Heart left ventricle (tissue), 16 donors: ENCODE results near the gene PSMG1. TPM values are rescaled to one million over a fixed set of nuclear protein-coding genes. Genes with fewer than 3 reads are reported as not detected.

Experiments
- ATAC-seq, 4 donors: fragments of 200-7000 bp; cut with Tn5 transposase; one replicate each; pipeline ENCODE4 v1.9.1; 2020 to 2022; ENCODE audit warnings: moderate library complexity in 4 of 4, mild to moderate bottlenecking in 3 of 4, moderate number of reproducible peaks in 1 of 4
- DNase-seq, 5 donors: peaks; one replicate each; pipeline ENCODE4 v3.0.0-alpha.2; 2020
- H3K27ac ChIP-seq, 12 donors: fragments of 200-600 bp; sonication (generic) in 4 of 12; one replicate each; pipeline versions ENCODE4 v1.5.0 to v1.8.0; 2016 to 2022; ENCODE audit warnings: mild to moderate bottlenecking in 2 of 12
- H3K27me3 ChIP-seq, 9 donors: fragments of 200-600 bp; sonication (generic) in 2 of 9; one replicate each; pipeline versions ENCODE4 v1.5.1 to v1.8.0; 2016 to 2022; ENCODE audit warnings: mild to moderate bottlenecking in 3 of 9
- H3K36me3 ChIP-seq, 9 donors: fragments of 200-600 bp; sonication (generic) in 2 of 9; one replicate each; pipeline versions ENCODE4 v1.5.0 to v1.8.0; 2018 to 2022; ENCODE audit warnings: mild to moderate bottlenecking in 2 of 9
- H3K4me1 ChIP-seq, 12 donors: fragments of 200-600 bp; sonication (generic) in 4 of 12; one replicate each; pipeline versions ENCODE4 v1.5.0 to v1.8.0; 2016 to 2022; ENCODE audit warnings: mild to moderate bottlenecking in 3 of 12
- H3K4me3 ChIP-seq, 12 donors: fragments of 200-600 bp; sonication (generic) in 4 of 12; one replicate each; pipeline versions ENCODE4 v1.5.0 to v1.8.0; 2017 to 2022; ENCODE audit warnings: mild to moderate bottlenecking in 9 of 12, moderate library complexity in 4 of 12
- H3K9me3 ChIP-seq, 12 donors: fragments of 200-600 bp; sonication (generic) in 4 of 12; one replicate each; pipeline versions ENCODE4 v1.5.0 to v1.8.0; 2016 to 2022; ENCODE audit warnings: mild to moderate bottlenecking in 1 of 12
- POLR2A ChIP-seq, 2 donors: fragments of 450-650 bp; IDR thresholded peaks; one replicate each; pipeline ENCODE4 v1.6.1; 2017; ENCODE audit warnings: antibody characterized with exemption in 2 of 2, mild to moderate bottlenecking in 2 of 2, moderate library complexity in 2 of 2
- WGBS, 4 donors: extraction: QIAGEN DNeasy Blood & Tissue Kit in 2 of 4; methylation state at CpG; one replicate each; pipeline versions ENCODE4 v1.1.5 to v1.1.7; 2013 to 2018; 5-methylcytosine and 5-hydroxymethylcytosine counted together
- intact Hi-C, 10 donors: fragments of 100-400 bp; cut with DNase I; formaldehyde crosslinking; loops; one replicate each; pipeline versions ENCODE4 v1.11.1 to v1.14.2; 2022
- polyA plus RNA-seq, 2 donors: library from polyadenylated mRNA; stranded (reverse); fragments of 200-250 nt; gene quantifications; one replicate each; pipeline ENCODE4 v1.2.3, GENCODE V29; 2013
- total RNA-seq, 9 donors: library from RNA; depleted of rRNA in 2 of 9; stranded (reverse); fragments of >200 nt in 2 of 9; fragmentation: NEBNext Ultra II Directional in 3 of 9; extraction: Animal tissue kit (Norgen Biotek cat#: 25700) in 3 of 9; gene quantifications; one replicate each; pipeline versions ENCODE4 v1.1.0 to v1.2.4, GENCODE V29; 2016 to 2023
- TF ChIP-seq, protein P1 (sequence below), 12 donors: fragments of 200-600 bp; sonication (generic) in 4 of 12; IDR thresholded peaks; one replicate each; pipeline versions ENCODE4 v1.5.0 to v1.8.0; 2018 to 2022; ENCODE audit warnings: antibody characterized with exemption in 12 of 12, mild to moderate bottlenecking in 5 of 12
- donor health status: ischemic (EF 13 %, LVEDD 7.1; RV severe dilation, severe dysfunction).
- donor health status: healthy with polysubstance abuse.
- donor health status: DM: no; HTN: yes; CAD: no.
- donor health status: DM: no; HTN: no; CAD: no.
- donor health status: ischemic (EF 25% LVEDD 6.9; RV normal size, moderate dysfunction).
- donor health status: ischemic (EF 25% LVEDD 5.7; RV mildly dilated, moderate dysfunction).
- donor health status: healthy.
- donor health status: DM: yes; HTN: yes; CAD: no.
- donor health status: ischemic (EF 35%, LVEDD 5.7; RV mildly dilated, moderate dysfunction).
- donor health status: nonischemic (EF 11% LVEDD 7.7; RV severe dilation, severe dysfunction).
- donor health status: DM: yes; HTN: yes; CAD: no.
- donor health status: PGD.
- donor health status: ischemic (EF 29% LVEDD 5.4; RV normal size, mild dysfunction).
- donor health status: nonischemic (EF 23%, LVEDD 6.1; RV moderate dilation, normal function).

PSMG1 gene
- total and polyA plus RNA-seq, 11 donors: 12.0 to 35.2 (median 26.7) TPM

DNA sequence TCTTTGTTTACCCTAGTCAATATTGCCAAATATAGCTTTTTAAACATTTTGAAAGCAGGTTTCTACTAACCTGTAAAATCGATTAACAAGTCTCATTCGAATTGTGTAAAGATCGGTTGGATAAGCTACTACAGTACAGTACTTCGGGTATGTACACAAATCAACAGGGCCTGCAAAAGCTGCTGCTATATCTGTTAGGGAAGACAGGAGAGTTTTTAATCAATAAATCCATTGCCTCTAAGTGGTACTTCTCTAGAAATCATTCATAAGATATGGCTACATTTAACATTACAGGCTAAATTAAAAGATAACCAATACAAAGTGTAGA is 34.8 kb upstream of the PSMG1 start:
- intact Hi-C loops: no loop called here
- Histone ChIP-seq H3K4me1 (peaks cover 0 to 5% (median 0%) of the 10 kb centered on the region in 12 donors), H3K4me3 (no peak overlapping the region), H3K36me3 (peaks cover 0 to 100% (median 78%) of the 10 kb centered on the region in 9 donors), H3K27me3 (no peaks in the 10 kb centered on the region), H3K9me3 (no peaks in the 10 kb centered on the region), H3K27ac (no peak overlapping the region)
- ATAC-seq (no peak), DNase-seq (no peak)
- WGBS, 4 donors: 94 to 97% (median 96%) methylated on average over 4 of the region's 4 CpGs
- TF ChIP-seq POLR2A (IDR thresholded peaks at IDR 0.05): no peak
- TF ChIP-seq, protein P1, sequence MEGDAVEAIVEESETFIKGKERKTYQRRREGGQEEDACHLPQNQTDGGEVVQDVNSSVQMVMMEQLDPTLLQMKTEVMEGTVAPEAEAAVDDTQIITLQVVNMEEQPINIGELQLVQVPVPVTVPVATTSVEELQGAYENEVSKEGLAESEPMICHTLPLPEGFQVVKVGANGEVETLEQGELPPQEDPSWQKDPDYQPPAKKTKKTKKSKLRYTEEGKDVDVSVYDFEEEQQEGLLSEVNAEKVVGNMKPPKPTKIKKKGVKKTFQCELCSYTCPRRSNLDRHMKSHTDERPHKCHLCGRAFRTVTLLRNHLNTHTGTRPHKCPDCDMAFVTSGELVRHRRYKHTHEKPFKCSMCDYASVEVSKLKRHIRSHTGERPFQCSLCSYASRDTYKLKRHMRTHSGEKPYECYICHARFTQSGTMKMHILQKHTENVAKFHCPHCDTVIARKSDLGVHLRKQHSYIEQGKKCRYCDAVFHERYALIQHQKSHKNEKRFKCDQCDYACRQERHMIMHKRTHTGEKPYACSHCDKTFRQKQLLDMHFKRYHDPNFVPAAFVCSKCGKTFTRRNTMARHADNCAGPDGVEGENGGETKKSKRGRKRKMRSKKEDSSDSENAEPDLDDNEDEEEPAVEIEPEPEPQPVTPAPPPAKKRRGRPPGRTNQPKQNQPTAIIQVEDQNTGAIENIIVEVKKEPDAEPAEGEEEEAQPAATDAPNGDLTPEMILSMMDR (IDR thresholded peaks at IDR 0.05): no peak

DNA sequence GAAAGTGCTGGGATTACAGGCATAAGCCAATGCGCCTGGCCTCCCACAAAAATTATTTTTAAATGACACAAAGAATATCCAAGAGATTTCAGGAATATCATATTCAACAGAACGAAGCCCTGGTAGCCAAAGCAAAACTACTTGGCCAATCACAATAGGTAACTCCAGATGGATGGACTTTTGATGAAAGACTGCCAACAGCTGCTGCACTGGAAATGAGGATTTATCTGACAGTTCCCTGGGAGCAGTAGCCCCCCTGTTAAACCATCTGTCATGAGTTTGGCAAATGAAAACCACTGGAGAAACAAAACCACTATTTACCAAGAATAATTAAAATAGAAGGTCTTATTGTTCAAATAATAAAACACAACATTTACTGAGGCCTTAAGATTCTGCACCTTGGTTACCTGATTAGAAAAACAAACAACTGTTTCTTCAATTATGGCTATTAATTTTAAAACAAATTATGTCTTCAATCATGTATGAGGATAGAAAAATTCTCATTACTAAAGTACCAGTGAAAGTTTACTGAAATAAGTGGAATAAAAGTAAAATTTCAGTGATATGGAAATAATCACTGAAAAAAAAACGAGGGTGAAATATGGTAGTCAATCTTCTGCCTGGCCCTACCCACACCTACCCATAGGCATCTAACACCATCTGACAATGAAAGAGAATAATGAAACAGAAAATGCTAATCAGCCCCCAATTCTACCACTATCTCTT is 34.3 kb upstream of the PSMG1 start:
- TF ChIP-seq, protein P1 (IDR thresholded peaks at IDR 0.05): no peak
- no peak for TF ChIP-seq POLR2A (IDR thresholded peaks at IDR 0.05)
- DNase-seq (no peak), ATAC-seq (no peak)
- Histone ChIP-seq H3K9me3 (no peaks in the 10 kb centered on the region), H3K4me1 (peaks cover 0 to 5% (median 0%) of the 10 kb centered on the region in 12 donors), H3K27ac (no peak overlapping the region), H3K4me3 (no peak overlapping the region), H3K36me3 (peaks cover 0 to 100% (median 82%) of the 10 kb centered on the region in 9 donors), H3K27me3 (no peaks in the 10 kb centered on the region)
- WGBS, 4 donors: 89 to 92% (median 91%) methylated on average over 3 of the region's 3 CpGs
- intact Hi-C loops: no loop called here

DNA sequence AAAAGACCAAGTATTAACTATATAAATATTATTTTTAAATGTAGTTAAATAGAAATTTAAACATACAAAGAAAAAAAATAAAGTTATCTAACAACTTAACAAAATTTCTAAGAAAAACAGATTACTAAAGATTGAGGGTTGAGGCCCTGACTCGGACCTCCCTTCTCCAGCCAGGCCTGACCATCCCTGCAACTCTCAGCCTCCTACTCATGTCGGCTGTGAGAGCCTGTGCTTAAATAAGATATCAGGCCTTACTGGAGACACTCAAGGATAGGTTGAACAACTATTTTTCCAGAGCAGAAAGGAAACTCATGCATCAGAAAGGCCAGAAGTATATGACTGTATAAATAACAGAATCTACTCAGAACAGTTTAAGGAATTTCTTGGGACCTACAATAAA is 33.0 kb upstream of the PSMG1 start:
- H3K27me3 ChIP-seq: no peaks in the 10 kb centered on the region
- H3K27ac ChIP-seq: no peak overlapping the region
- no peaks in the 10 kb centered on the region for H3K9me3 ChIP-seq
- no peak overlapping the region for H3K4me3 ChIP-seq
- intact Hi-C loops: no loop called here
- DNase-seq: no peak
- WGBS, 4 donors: 72 to 81% (median 77%) methylated on average over 2 of the region's 2 CpGs
- TF ChIP-seq, protein P1 (IDR thresholded peaks at IDR 0.05): no peak
- TF ChIP-seq POLR2A (IDR thresholded peaks at IDR 0.05): no peak
- peaks cover 0 to 5% (median 0%) of the 10 kb centered on the region in 12 donors for H3K4me1 ChIP-seq
- no peak for ATAC-seq
- H3K36me3 ChIP-seq: peaks cover 0 to 100% (median 87%) of the 10 kb centered on the region in 9 donors

DNA sequence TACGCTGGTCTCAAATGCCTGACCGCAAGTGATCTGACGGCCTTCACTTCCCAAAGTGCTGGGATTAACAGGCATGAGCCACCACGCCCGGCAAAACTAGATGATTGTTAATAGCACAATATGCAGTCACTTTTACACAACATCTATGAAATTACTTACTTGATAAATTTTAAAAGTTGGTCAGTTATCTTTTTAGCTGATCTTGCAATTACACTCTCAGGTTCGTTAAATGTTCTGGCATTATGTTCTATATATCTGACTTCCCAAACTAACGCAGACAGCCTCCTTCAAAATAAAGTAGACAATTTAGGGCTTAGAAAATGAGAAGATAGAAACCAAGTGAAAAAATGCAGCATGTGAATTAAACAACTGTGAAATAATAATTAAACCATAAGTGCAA is 31.8 kb upstream of the PSMG1 start:
- no peak for DNase-seq
- intact Hi-C loops: no loop called here
- no peak for TF ChIP-seq POLR2A (IDR thresholded peaks at IDR 0.05)
- TF ChIP-seq, protein P1 (IDR thresholded peaks at IDR 0.05): no peak
- H3K27me3 ChIP-seq: no peaks in the 10 kb centered on the region
- peaks cover 0 to 100% (median 90%) of the 10 kb centered on the region in 9 donors for H3K36me3 ChIP-seq
- ATAC-seq: no peak
- H3K4me3 ChIP-seq: no peak overlapping the region
- no peaks in the 10 kb centered on the region for H3K9me3 ChIP-seq
- 95 to 98% (median 97%) methylated on average over 7 of the region's 7 CpGs for WGBS, 4 donors
- H3K4me1 ChIP-seq: no peaks in the 10 kb centered on the region
- H3K27ac ChIP-seq: no peak overlapping the region
